HepG2 (cell line): Measurements from ENCODE around the gene MAP1LC3B. TPM values are rescaled to one million over a fixed set of nuclear protein-coding genes. Genes with fewer than 3 reads are reported as not detected.

Source experiments
- AGO2 ChIP-seq: fragments of 200-400 bp; formaldehyde crosslinking; optimal IDR thresholded peaks from 2 replicates; pipeline ENCODE3; 2017; ENCODE audit warnings: mild to moderate bottlenecking, low read depth, low read length, moderate library complexity
- EED ChIP-seq: sonication (generic); formaldehyde crosslinking; IDR thresholded peaks from 2 replicates; pipeline ENCODE4 v1.5.0; 2020; ENCODE audit warnings: mild to moderate bottlenecking, missing genetic modification reagents
- GMEB2 ChIP-seq: IDR thresholded peaks from 2 replicates; pipeline ENCODE4 v1.6.1; 2016; ENCODE audit warnings: missing biosample characterization, missing genetic modification reagents, low read depth
- KDM6A ChIP-seq: IDR thresholded peaks from 2 replicates; pipeline ENCODE4 v1.6.1; 2016; ENCODE audit warnings: low read depth
- NFRKB ChIP-seq: fragments of 450-650 bp; IDR thresholded peaks from 2 replicates; pipeline ENCODE4 v1.6.1; 2017
- SOX6 ChIP-seq, 2 experiments: fragments of 450-650 bp in 1 of 2; sonication (generic) in 1 of 2; formaldehyde crosslinking in 1 of 2; IDR thresholded peaks; 2 replicates each; pipeline versions ENCODE4 v1.4.0 to v1.6.1; 2017 to 2020; ENCODE audit warnings: antibody characterized with exemption in 1 of 2, mild to moderate bottlenecking in 1 of 2, missing genetic modification reagents in 1 of 2
- TAF1 ChIP-seq: sonication (generic); formaldehyde crosslinking; IDR thresholded peaks from 2 replicates; pipeline ENCODE4 v1.4.0; 2020; ENCODE audit warnings: missing genetic modification reagents
- ZMYM2 ChIP-seq: sonication (generic); formaldehyde crosslinking; IDR thresholded peaks from 2 replicates; pipeline ENCODE4 v1.8.0; 2022; ENCODE audit warnings: mild to moderate bottlenecking, missing genetic modification reagents
- ZNF329 ChIP-seq: sonication (generic); formaldehyde crosslinking; IDR thresholded peaks from 2 replicates; pipeline ENCODE4 v1.9.0; 2021; ENCODE audit warnings: low read depth, mild to moderate bottlenecking, missing genetic modification reagents
- ZNF660 ChIP-seq: sonication (generic); formaldehyde crosslinking; IDR thresholded peaks from 2 replicates; pipeline ENCODE4 v1.5.1; 2020; ENCODE audit warnings: mild to moderate bottlenecking, low read depth, missing genetic modification reagents, borderline replicate concordance
- ZNF780A ChIP-seq: sonication (generic); formaldehyde crosslinking; IDR thresholded peaks from 2 replicates; pipeline ENCODE4 v1.8.0; 2022; ENCODE audit warnings: mild to moderate bottlenecking, missing genetic modification reagents, moderate library complexity
- ZNF781 ChIP-seq: sonication (generic); formaldehyde crosslinking; IDR thresholded peaks from 2 replicates; pipeline ENCODE4 v1.5.1; 2020; ENCODE audit warnings: borderline replicate concordance, mild to moderate bottlenecking, missing genetic modification reagents; ENCODE audit errors: not compliant biosample characterization
- polyA plus RNA-seq, 8 experiments: library from polyadenylated mRNA; depleted of rRNA in 3 of 8; stranded (reverse) in 7 of 8; unstranded in 1 of 8; fragments of >200 nt; fragmentation: Illumina TruSeq in 4 of 8; extraction: Trizol in 4 of 8; gene quantifications; 2 replicates each; pipeline versions ENCODE4 v1.2.1 to v1.2.3, GENCODE V29; 2011 to 2016; ENCODE audit warnings: low read depth in 4 of 8, missing spikeins in 1 of 8, mixed read lengths in 1 of 8; ENCODE audit not compliant: insufficient read depth in 1 of 8
- total RNA-seq, 5 experiments: library from RNA; depleted of rRNA; stranded (reverse); fragments of >200 nt; fragmentation: Illumina TruSeq; extraction: Trizol; gene quantifications; 2 replicates each; pipeline ENCODE4 v1.2.3, GENCODE V29; 2016; ENCODE audit warnings: low read depth in 1 of 5
- TF ChIP-seq, protein P1 (sequence below): sonication (generic); formaldehyde crosslinking; IDR thresholded peaks from 2 replicates; pipeline ENCODE4 v1.9.0; 2022; ENCODE audit warnings: missing genetic modification reagents, mild to moderate bottlenecking, borderline replicate concordance
- TF ChIP-seq, protein P2 (sequence below): sonication (generic); formaldehyde crosslinking; IDR thresholded peaks from 2 replicates; pipeline ENCODE4 v1.5.0; 2020; ENCODE audit warnings: missing genetic modification reagents
- TF ChIP-seq, protein P3 (sequence below): sonication (generic); formaldehyde crosslinking; IDR thresholded peaks from 2 replicates; pipeline ENCODE4 v1.4.0; 2020; ENCODE audit warnings: missing genetic modification reagents, borderline replicate concordance
- TF ChIP-seq, protein P4 (sequence below): sonication (generic); formaldehyde crosslinking; IDR thresholded peaks from 2 replicates; pipeline ENCODE4 v1.8.1; 2023; ENCODE audit warnings: mild to moderate bottlenecking, missing genetic modification reagents

The MAP1LC3B gene
- total and polyA plus RNA-seq, 2 of the 13 experiments (the other 11 are each of a cell fraction or from before 2014, with no cell fraction given), result 15.7 to 37.4 TPM

- TF ChIP-seq, protein P1, sequence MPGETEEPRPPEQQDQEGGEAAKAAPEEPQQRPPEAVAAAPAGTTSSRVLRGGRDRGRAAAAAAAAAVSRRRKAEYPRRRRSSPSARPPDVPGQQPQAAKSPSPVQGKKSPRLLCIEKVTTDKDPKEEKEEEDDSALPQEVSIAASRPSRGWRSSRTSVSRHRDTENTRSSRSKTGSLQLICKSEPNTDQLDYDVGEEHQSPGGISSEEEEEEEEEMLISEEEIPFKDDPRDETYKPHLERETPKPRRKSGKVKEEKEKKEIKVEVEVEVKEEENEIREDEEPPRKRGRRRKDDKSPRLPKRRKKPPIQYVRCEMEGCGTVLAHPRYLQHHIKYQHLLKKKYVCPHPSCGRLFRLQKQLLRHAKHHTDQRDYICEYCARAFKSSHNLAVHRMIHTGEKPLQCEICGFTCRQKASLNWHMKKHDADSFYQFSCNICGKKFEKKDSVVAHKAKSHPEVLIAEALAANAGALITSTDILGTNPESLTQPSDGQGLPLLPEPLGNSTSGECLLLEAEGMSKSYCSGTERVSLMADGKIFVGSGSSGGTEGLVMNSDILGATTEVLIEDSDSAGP (CRISPR knock-in tag), result 0 out of 2 replicates have a peak, but pooled peaks have one; percentile 16
- TF ChIP-seq NFRKB (no peak), AGO2 (peak; percentile 82), ZMYM2 (CRISPR knock-in tag) (no peak), SOX6 (IDR thresholded peaks at IDR 0.05) (no peak), SOX6 (CRISPR knock-in tag; IDR thresholded peaks at IDR 0.05) (no peak), ZNF329 (CRISPR knock-in tag) (no peak), ZNF781 (CRISPR knock-in tag) (no peak), KDM6A (CRISPR knock-in tag) (no peak), ZNF660 (CRISPR knock-in tag) (no peak), EED (CRISPR knock-in tag) (no peak), TAF1 (CRISPR knock-in tag) (no peak), ZNF780A (CRISPR knock-in tag) (no peak), GMEB2 (no peak)
- TF ChIP-seq, protein P2, sequence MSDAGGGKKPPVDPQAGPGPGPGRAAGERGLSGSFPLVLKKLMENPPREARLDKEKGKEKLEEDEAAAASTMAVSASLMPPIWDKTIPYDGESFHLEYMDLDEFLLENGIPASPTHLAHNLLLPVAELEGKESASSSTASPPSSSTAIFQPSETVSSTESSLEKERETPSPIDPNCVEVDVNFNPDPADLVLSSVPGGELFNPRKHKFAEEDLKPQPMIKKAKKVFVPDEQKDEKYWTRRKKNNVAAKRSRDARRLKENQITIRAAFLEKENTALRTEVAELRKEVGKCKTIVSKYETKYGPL (CRISPR knock-in tag), result no peak
- TF ChIP-seq, protein P3, sequence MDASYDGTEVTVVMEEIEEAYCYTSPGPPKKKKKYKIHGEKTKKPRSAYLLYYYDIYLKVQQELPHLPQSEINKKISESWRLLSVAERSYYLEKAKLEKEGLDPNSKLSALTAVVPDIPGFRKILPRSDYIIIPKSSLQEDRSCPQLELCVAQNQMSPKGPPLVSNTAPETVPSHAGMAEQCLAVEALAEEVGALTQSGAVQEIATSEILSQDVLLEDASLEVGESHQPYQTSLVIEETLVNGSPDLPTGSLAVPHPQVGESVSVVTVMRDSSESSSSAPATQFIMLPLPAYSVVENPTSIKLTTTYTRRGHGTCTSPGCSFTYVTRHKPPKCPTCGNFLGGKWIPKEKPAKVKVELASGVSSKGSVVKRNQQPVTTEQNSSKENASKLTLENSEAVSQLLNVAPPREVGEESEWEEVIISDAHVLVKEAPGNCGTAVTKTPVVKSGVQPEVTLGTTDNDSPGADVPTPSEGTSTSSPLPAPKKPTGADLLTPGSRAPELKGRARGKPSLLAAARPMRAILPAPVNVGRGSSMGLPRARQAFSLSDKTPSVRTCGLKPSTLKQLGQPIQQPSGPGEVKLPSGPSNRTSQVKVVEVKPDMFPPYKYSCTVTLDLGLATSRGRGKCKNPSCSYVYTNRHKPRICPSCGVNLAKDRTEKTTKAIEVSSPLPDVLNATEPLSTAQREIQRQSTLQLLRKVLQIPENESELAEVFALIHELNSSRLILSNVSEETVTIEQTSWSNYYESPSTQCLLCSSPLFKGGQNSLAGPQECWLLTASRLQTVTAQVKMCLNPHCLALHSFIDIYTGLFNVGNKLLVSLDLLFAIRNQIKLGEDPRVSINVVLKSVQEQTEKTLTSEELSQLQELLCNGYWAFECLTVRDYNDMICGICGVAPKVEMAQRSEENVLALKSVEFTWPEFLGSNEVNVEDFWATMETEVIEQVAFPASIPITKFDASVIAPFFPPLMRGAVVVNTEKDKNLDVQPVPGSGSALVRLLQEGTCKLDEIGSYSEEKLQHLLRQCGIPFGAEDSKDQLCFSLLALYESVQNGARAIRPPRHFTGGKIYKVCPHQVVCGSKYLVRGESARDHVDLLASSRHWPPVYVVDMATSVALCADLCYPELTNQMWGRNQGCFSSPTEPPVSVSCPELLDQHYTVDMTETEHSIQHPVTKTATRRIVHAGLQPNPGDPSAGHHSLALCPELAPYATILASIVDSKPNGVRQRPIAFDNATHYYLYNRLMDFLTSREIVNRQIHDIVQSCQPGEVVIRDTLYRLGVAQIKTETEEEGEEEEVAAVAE, result no peak
- TF ChIP-seq, protein P4, sequence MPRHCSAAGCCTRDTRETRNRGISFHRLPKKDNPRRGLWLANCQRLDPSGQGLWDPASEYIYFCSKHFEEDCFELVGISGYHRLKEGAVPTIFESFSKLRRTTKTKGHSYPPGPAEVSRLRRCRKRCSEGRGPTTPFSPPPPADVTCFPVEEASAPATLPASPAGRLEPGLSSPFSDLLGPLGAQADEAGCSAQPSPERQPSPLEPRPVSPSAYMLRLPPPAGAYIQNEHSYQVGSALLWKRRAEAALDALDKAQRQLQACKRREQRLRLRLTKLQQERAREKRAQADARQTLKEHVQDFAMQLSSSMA (CRISPR knock-in tag), result no peak
Measured at GRCh38 chr16:87358696-87359095, 33.4 kb upstream of the MAP1LC3B start (continued).
